Suppressor macrophage treated with lipopolysaccharide for 1 hour (primary cell): ENCODE measurements around the gene TPGS1.

Experiments
- DNase-seq, 3 donors: peaks; one replicate each; pipeline ENCODE4 v3.0.0-alpha.2; 2020 to 2022

TPGS1 gene

DNA sequence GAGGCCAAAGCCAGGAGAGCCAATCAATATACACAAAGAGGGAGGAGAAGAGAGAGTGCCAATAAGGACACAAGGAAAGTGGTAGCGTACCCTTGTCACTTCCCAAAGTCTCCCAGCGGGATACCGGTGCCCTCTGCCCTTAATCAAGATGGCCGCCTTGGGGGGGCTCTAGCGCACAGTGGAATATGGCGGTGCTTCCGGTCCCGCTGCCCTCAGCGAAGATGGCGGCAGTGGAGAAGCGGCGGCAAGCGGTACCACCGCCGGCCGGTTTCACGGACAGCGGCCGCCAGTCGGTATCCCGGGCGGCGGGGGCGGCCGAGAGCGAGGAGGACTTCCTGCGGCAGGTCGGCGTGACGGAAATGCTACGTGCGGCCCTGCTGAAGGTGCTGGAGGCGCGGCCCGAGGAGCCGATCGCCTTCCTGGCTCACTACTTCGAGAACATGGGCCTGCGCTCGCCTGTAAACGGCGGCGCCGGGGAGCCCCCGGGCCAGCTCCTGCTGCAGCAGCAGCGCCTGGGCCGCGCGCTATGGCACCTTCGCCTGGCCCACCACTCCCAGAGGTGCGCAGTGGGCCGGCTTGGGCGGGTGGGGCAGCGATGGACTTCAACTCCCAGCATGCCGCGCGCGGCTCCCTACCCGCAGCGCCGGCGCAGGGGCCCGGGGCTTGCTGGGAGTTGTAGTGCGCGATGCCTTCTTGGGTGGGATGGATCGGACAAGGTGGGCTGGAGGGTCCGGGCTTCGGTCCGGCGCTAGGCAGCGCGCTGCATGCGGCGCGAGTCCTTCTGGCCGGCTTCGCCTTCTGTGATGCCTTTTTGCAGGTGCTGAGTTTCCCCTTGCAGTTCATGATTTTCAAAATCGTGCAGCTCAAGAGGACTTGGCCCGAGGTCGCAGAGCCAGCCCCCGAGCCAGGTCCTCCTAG is at the start of gene TPGS1:
Gene TPGS1, plus strand, starts transcription at position 212 of the 918 bp plus-strand sequence. Its CDS starts 10 bp downstream, at position 222.
- DNase-seq, result peak; percentile 97 to 100 (median 100)

GRCh38 chr19:457636-458035 is 49.7 kb upstream of the TPGS1 start:
- no peak for DNase-seq

DNA sequence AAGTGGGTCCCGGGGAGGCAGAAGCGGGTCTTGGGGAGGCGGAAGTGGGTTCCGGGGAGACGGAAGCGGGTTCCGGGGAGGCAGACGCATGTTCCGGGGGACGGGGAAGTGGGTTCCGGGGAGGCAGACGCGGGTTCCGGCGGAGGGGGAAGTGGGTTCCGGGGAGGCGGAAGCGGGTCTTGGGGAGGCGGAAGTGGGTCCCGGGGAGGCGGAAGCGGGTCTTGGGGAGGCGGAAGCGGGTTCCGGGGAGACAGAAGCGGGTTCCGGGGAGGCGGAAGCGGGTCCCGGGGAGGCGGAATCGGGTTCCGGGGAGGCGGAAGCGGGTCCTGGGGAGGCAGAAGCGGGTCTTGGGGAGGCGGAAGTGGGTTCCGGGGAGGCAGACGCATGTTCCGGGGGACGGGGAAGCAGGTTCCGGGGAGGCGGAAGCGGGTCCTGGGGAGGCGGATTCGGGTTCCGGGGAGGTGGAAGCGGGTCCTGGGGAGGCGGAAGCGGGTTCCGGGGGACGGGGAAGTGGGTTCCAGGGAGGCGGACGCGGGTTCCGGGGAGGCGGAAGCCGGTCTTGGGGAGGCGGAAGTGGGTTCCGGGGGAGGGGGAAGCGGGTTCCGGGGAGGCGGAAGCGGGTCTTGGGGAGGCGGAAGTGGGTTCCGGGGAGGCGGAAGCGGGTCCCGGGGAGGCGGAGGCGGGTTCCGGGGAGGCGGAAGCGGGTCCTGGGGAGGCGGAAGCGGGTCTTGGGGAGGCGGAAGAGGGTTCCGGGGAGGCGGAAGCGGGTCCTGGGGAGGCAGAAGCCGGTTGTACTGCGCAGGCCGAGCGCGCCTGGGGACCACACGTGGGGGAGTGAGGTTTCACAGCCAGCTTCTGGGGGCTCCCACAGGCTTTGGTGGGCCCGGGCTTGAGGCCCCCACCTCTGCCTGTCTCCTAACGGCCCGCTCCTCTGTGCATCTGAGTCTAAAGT is 48.9 kb upstream of the TPGS1 start:
- DNase-seq, result no peak

DNA sequence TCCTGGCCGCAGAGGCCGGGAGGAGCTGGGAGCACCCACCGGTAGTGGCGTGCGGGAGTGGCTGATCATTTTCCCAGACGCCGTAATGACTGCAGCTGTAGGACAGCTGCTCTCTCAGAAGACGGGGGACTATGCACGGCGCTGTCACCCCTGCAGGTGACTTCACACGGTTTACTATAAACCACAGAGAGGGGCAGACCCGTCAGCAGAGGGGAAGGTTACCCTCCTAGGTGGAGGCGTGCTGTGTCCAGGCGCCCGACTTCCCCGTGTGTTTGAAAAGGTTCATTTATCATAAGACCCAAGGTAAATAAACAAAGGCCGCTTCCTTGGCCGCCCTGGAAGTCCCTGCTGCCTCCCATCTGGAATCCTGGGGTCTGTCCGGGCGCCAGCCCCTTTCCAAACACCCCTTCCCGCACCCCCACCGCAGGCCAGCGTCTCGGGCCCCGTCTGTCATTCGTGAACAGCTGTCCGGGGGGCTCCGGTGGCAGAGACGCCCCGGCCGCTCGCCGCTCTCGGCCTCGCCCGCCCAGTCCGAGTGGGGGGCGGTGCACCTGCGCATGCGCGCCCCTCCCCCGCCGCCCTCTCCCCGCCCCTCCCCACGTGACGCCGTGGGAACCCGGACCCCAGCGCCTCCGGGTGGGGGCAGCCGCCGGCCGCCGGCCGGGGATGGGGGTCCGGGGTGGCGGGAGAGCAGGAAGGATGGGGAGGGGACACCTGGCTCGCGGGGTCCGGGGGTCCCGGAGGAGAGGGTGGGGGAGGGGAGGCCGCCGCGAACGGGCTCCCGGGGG is 47.4 kb upstream of the TPGS1 start:
- peak in 1 of 3 donors; percentile 38 for DNase-seq

GRCh38 chr19:460877-461720 is 46.2 kb upstream of the TPGS1 start, which contains the start of gene SHC2:
SHC2 (minus strand) TSS chr19:461033; CDS start chr19:460996, 37 bp downstream.
- no peak for DNase-seq

GRCh38 chr19:461721-462551 is 45.4 kb upstream of the TPGS1 start:
- no peak for DNase-seq

- no peak for DNase-seq
Observed at GRCh38 chr19:463483-464207, 43.7 kb upstream of the TPGS1 start.

GRCh38 chr19:464208-464545 is 43.1 kb upstream of the TPGS1 start:
- no peak for DNase-seq

GRCh38 chr19:465056-465816 is 42.1 kb upstream of the TPGS1 start:
- no peak for DNase-seq

- DNase-seq, result no peak
Observed at GRCh38 chr19:467554-467953, 39.7 kb upstream of the TPGS1 start.

GRCh38 chr19:468587-469256 is 38.6 kb upstream of the TPGS1 start:
- no peak for DNase-seq

DNA sequence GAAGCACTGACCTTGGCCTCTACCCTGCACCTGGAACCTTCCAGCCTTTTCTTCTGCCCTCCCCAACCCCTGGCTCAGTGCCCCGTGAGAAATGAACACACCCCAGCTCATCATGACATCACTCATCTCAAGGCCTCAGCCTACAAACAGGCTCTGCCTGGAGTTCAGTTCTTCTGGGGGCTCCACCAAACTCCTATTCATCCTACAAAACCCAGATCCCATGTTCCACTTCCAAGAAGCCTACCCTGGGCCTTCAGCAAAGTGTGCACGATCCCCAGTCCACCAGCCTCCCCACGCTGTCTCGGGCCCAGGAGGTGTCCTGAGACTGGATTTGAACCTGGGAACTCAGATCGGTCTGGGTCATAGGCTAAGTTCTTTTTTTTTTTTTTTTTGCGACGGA is 37.5 kb upstream of the TPGS1 start:
- no peak for DNase-seq

DNA sequence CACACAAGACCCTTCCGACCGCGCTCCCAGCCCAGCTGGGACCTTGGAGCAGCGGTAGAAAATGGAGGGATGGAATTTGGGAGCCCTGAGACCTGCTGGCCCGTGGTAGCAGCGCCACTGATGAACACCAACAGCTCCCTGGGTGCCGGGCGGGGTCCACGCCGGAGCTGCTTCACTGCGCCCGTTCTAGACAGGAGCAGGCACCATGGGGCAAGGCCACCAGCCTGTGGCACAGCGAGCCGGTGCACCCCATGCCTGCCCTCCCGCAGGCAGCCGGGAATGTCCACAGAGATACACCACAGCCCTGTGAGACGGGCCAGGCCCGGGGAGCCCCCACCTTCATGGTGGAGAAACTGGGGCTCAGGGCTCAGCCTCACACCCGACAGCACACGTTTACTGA is 36.6 kb upstream of the TPGS1 start:
- no peak for DNase-seq

DNA sequence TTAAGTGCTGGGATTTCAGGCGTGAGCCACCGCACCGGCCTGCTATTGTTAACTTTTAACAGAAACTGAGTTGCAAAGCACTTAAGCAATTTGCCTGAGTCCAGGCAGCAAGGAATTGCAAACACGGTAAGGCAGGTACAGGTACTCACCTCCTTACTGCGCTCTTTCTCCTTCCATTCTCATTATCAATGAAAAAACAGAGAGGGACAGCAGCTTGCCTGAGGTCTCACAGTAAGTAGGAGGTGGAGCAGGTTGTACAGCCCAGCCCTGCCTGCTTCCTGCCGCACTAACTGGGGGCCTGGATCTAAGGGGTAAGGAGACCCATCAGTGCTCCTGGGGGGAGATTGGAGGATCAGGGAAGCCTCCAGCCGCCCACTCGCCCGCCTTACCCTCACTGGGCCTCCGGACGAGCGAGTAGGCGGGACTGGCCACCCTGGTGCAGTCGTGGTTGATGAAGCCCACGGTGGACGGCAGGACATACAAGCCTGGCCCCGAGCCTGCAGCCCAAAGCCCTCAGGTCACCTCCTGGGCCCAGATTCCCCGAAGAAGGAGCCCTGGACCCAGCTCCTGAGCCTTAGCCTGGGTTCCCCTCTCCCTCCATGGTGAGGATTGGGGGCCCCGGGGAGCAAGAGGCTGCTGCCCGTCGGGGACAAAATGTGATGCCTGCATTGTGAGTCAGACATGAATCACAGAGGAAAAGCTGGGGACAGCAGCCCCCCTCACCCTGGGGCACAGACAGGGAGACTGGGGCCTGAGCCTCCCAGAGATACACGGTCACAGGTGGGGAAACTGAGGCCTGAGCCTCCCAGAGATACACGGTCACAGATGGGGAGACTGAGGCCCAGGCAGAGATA is 35.1 kb upstream of the TPGS1 start:
- DNase-seq, result no peak

DNA sequence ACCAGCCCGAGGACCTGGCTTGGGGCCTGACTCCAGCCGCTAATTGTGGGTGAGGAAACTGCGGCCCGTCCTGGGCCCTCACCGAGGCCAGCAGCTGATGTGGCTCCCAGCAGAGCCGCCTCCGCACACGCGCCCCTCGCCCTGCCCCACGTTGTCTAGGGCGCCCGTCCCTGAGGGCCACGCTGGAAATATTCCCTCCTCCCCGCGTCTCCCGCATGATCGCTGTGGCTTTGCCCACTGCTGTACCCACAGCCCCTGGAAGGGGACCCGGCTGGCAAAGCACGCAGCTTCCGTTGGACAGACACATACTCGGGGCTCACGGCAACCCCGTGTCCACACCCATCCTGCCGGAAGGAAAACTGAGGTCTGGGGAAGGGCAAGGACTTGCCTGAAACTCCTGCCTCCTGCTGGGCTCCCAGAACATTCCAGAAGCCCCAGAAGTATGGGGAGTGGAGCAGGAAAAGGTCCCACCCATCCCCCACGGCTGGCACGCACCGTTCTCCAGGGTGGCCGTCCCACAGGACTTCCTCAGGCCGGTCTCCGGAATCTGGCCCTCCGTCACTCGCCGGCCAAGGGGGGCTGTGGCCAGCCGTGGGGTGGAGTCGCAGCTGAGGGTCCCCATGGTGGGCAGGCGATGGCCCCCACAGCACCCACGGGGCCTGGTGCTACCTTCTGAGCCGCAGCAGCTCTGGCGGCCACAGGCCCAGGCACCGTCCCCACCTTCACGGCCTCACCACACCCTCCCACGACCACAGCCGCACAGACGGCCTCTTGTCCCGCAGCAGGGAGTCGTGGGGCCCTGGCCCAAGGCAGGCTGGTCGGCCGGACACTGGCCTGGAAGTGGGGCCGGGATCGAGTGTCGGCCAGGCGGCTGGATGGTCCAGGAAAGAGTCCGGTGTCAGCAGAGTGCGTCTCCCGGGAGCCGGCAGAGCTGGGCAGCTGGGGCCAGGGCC is 32.9 kb upstream of the TPGS1 start:
- DNase-seq, result no peak

DNA sequence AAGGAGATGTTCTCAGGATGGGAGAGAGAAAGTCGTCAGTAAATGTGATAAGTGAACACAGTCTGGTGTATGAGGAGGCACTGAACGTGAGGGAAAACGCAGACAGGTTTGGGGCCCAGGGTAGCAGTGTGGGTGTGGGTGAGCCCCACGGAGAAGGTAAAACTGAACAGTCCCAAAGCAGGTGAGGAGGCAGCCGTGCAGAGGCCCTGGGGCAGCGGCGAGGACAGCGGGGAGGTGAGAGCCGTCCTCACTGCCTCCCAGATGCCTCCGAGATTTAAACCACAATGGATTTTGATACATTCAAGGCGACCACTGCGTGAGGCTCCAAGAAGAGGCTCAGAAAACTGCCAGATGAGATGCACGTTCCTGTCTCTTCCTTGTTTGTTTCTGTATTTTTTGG is 31.9 kb upstream of the TPGS1 start:
- no peak for DNase-seq
